ENCODE measurements around the gene FAM222A. TPM values are rescaled to one million over a fixed set of nuclear protein-coding genes. Genes with fewer than 3 reads are reported as not detected.

FAM222A gene
- total and polyA plus RNA-seq, 2 of the 4 experiments (the other 2 are of a cell fraction): under 0.01 to 0.32 TPM

- H4K20me1 ChIP-seq (ENCODE audit: insufficient read depth, low read length): no peaks in the 10 kb centered on the region; the same call in 1 of the 2 replicates
- H3K23ac ChIP-seq (ENCODE audit: low read depth, low read length): no peak overlapping the region
- TF ChIP-seq ELK1 (IDR thresholded peaks at IDR 0.05; ENCODE audit: borderline replicate concordance, low read depth, low read length) (no peak), BHLHE40 (IDR thresholded peaks at IDR 0.05; ENCODE audit: low read depth, low read length) (no peak), FOS (IDR thresholded peaks at IDR 0.05; ENCODE audit: low read depth, low read length) (no peak), CEBPB (IDR thresholded peaks at IDR 0.05; ENCODE audit: low read depth, low read length) (no peak), MAFK (IDR thresholded peaks at IDR 0.05; ENCODE audit: low read depth, low read length) (no peak)
- H3K79me1 ChIP-seq (ENCODE audit: low read depth in 1 of 2, low read length in 2 of 2): no peaks in the 10 kb centered on the region
- no peak overlapping the region for H2BK20ac ChIP-seq (ENCODE audit: low read depth, low read length)
- no peak overlapping the region for H4K91ac ChIP-seq (ENCODE audit: insufficient read depth, low read depth, low read length)
- ChIA-PET CTCF (no interaction called here), POLR2A (ENCODE audit: unreplicated experiment) (no interaction called here)
- H3K9me3 ChIP-seq (ENCODE audit: control insufficient read depth, insufficient read depth, low read length): no peaks in the 10 kb centered on the region
- no peak overlapping the region for H2BK5ac ChIP-seq (ENCODE audit: low read depth, low read length, poor library complexity, severe bottlenecking)
- no peak overlapping the region for H3K18ac ChIP-seq (ENCODE audit: low read depth, low read length)
- dilution Hi-C loops (cut with HindIII; ENCODE audit: low sequenced_read_pairs, unreplicated experiment): no loop called here
- H2AFZ ChIP-seq (replicated peaks; ENCODE audit: low read length, poor library complexity): no peak overlapping the region
- no peak overlapping the region for H4K5ac ChIP-seq (ENCODE audit: low read depth, low read length)
- peaks cover 48% of the 10 kb centered on the region for H3K27me3 ChIP-seq (ENCODE audit: control insufficient read depth, insufficient read depth, low read length)
- H3K56ac ChIP-seq (ENCODE audit: extremely low read depth, insufficient read depth, low read length): no peak overlapping the region
- no peak overlapping the region for H2BK120ac ChIP-seq (ENCODE audit: low read depth, low read length)
- H3K36me3 ChIP-seq (ENCODE audit: control insufficient read depth, insufficient read depth, low read length): no peaks in the 10 kb centered on the region
- H4K8ac ChIP-seq (ENCODE audit: low read depth in 2 of 2, low read length in 2 of 2): no peak overlapping the region
- intact Hi-C loops (cut with micrococcal nuclease): loop anchor here (5.0 kb wide), 1 partner anchor 114 kb away; no protein-coding TSS in a partner anchor
- BruUV-seq (replicated peaks): no TSS peak
- in situ Hi-C loops (cut with MboI; ENCODE audit: low sequenced_read_pairs): no loop called here
- H3K14ac ChIP-seq (replicated peaks; ENCODE audit: low read depth, low read length): no peak overlapping the region
- H2BK15ac ChIP-seq (ENCODE audit: low read depth, low read length): no peak overlapping the region
- H3K4ac ChIP-seq (ENCODE audit: low read depth, low read length): no peak overlapping the region
- WGBS, 2 experiments (ENCODE audit: extremely low coverage in 2 of 2, insufficient read length in 1 of 2): 56% methylated on average over 3 of the region's 11 CpGs; no CpG with 5 or more reads in 1 of the 2 experiments
- no peak overlapping the region for H3K4me3 ChIP-seq (ENCODE audit: insufficient read depth, low read depth, low read length)
- H3K4me1 ChIP-seq (ENCODE audit: control insufficient read depth, insufficient read depth, low read length): no peaks in the 10 kb centered on the region
- H3K4me2 ChIP-seq (ENCODE audit: low read depth, low read length): no peak overlapping the region
- no peaks in the 10 kb centered on the region for H3K9me1 ChIP-seq (ENCODE audit: insufficient read depth, low read length)
- no peak overlapping the region for H3K27ac ChIP-seq (ENCODE audit: insufficient read depth, low read length)
- DNase-seq (peak; percentile 58), ATAC-seq (ENCODE audit: low read depth) (no peak)
- no peak overlapping the region for H3K9ac ChIP-seq (ENCODE audit: low read depth, low read length)
- H2AK5ac ChIP-seq (ENCODE audit: low read depth, low read length): no peak overlapping the region
- H2AK9ac ChIP-seq (replicated peaks; ENCODE audit: low read depth, low read length, poor library complexity): no peak overlapping the region
Measured at GRCh38 chr12:109710747-109711595, 2.7 kb upstream of the FAM222A start.
